ENCODE measurements around the gene TCEANC2.

DNA sequence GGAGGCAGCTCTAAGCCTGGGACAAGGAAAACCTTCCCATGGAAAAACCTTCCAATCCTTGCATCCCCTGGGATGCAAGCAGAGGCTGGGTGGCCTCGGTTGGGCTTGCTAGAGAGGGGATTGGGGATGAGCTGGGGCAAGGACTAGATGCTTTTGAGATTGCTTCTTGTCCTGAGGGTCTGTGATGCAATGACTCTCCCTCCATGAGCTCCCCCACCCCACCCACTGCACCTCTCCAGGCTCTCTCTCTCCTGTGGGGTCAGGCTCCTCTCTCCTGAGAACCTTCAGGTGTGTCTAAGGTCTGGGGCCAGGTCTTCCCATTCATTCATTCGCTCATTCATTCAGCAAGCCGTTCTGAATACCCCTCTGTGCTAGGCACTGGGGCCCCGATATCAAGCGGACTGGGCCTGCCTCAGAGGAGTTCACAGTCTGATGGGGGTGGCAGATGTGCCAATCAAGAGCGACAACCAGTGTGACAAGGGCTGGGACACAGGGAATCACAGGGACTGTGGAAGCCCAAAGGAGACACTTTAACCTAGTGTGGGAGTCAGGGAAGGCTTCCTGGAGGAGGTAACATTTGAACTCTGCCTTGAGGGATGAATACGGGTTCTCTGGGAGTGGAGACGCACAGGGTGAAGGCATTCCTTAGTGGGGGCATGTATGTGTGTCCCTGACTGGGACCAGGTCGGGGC lies 41.9 kb upstream of the TCEANC2 start:
- TF ChIP-seq EZH2 (IDR thresholded peaks at IDR 0.05; ENCODE audit: borderline replicate concordance, low read length) = no peak
- TF ChIP-seq, protein P1, sequence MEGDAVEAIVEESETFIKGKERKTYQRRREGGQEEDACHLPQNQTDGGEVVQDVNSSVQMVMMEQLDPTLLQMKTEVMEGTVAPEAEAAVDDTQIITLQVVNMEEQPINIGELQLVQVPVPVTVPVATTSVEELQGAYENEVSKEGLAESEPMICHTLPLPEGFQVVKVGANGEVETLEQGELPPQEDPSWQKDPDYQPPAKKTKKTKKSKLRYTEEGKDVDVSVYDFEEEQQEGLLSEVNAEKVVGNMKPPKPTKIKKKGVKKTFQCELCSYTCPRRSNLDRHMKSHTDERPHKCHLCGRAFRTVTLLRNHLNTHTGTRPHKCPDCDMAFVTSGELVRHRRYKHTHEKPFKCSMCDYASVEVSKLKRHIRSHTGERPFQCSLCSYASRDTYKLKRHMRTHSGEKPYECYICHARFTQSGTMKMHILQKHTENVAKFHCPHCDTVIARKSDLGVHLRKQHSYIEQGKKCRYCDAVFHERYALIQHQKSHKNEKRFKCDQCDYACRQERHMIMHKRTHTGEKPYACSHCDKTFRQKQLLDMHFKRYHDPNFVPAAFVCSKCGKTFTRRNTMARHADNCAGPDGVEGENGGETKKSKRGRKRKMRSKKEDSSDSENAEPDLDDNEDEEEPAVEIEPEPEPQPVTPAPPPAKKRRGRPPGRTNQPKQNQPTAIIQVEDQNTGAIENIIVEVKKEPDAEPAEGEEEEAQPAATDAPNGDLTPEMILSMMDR (conservative IDR thresholded peaks at IDR 0.05 in 1 of 2, IDR thresholded peaks at IDR 0.05 in 1 of 2; ENCODE audit: extremely low read depth in 1 of 2, insufficient read depth in 1 of 2, low read depth in 1 of 2, low read length in 2 of 2) = no peak
